A549 (cell line): Measurements from ENCODE around the gene IL21R. TPM values are rescaled to one million over a fixed set of nuclear protein-coding genes. Genes with fewer than 3 reads are reported as not detected.

Source experiments
- ATAC-seq, 2 experiments: fragments of 200-7000 bp in 1 of 2; fragments of >200 bp in 1 of 2; cut with Nextera tagmentation in 1 of 2; cut with Tn5 transposase in 1 of 2; 3 replicates each; pipeline versions ENCODE4 v1.8.0 to v1.9.1; 2018 to 2020; ENCODE audit warnings: mild to moderate bottlenecking in 1 of 2, moderate library complexity in 1 of 2
- CTCF ChIA-PET: fragments of 300-600 bp; sonication (Branson Sonifier 250); formaldehyde crosslinking; extraction: SDS; loops from one replicate; lab custom pipeline; 2021; ENCODE audit warnings: antibody characterized with exemption, inconsistent platforms; lab: Yijun Ruan, JAX
- POLR2A ChIA-PET: fragments of 350-600 bp; formaldehyde crosslinking; extraction: SDS; loops from one replicate; lab custom pipeline; 2021; ENCODE audit warnings: antibody characterized with exemption, inconsistent platforms; lab: Yijun Ruan, JAX
- DNase-seq, 2 experiments: peaks; one replicate each; pipeline versions ENCODE4 v3.0.0 to v3.0.0-alpha.2; 2011 to 2016; ENCODE audit warnings: low read depth in 1 of 2, low spot score in 1 of 2
- FAIRE-seq: peaks from 2 replicates; lab custom pipeline; 2011; peaks lifted over from hg19 to GRCh38; lab: Jason Lieb, UNC
- H3K27ac ChIP-seq, 2 experiments: fragments of >200 bp; sonication (Bioruptor Twin); formaldehyde crosslinking; 3 replicates each; pipeline ENCODE4 v1.5.1; 2016 to 2017
- H3K4me1 ChIP-seq: fragments of >200 bp; sonication (Bioruptor Twin); formaldehyde crosslinking; 3 replicates; pipeline ENCODE4 v1.6.1; 2016
- H3K4me2 ChIP-seq: fragments of >200 bp; sonication (Bioruptor Twin); formaldehyde crosslinking; 3 replicates; pipeline ENCODE4 v1.6.1; 2016
- H3K4me3 ChIP-seq: fragments of >200 bp; sonication (Bioruptor Twin); formaldehyde crosslinking; 3 replicates; pipeline ENCODE4 v1.5.1; 2016
- H3K9me3 ChIP-seq: fragments of >200 bp; sonication (Bioruptor Twin); formaldehyde crosslinking; 3 replicates; pipeline ENCODE4 v1.6.1; 2016
- BHLHE40 ChIP-seq: IDR thresholded peaks from 2 replicates; pipeline ENCODE4 v1.6.1; 2012; ENCODE audit warnings: low read depth, low read length, inconsistent platforms
- CBX8 ChIP-seq: fragments of 200-600 bp; sonication (generic); IDR thresholded peaks from 2 replicates; pipeline ENCODE4 v1.6.1; 2016
- CEBPB ChIP-seq, 2 experiments: fragments of >200 bp in 1 of 2; sonication (Bioruptor Twin) in 1 of 2; formaldehyde crosslinking in 1 of 2; IDR thresholded peaks; 2 replicates each; pipeline ENCODE4 v1.6.1; 2012 to 2016
- E2F6 ChIP-seq: IDR thresholded peaks from 2 replicates; pipeline ENCODE4 v1.6.1; 2012; ENCODE audit warnings: low read depth, borderline replicate concordance
- EHF ChIP-seq: fragments of 250-450 bp; sonication (Bioruptor Pico); IDR thresholded peaks from 2 replicates; pipeline ENCODE4 v1.5.0; 2020; ENCODE audit warnings: mild to moderate bottlenecking
- ESRRA ChIP-seq: fragments of 150-350 bp; IDR thresholded peaks from 2 replicates; pipeline ENCODE4 v1.6.1; 2014; ENCODE audit warnings: mild to moderate bottlenecking, low read length, borderline replicate concordance
- FOSL2 ChIP-seq, 2 experiments: fragments of 450-650 bp in 1 of 2; fragments of >200 bp in 1 of 2; sonication (Bioruptor Twin) in 1 of 2; formaldehyde crosslinking; IDR thresholded peaks; 2 replicates each; pipeline versions ENCODE4 v1.5.0 to v1.6.1; 2016 to 2020; ENCODE audit warnings: mild to moderate bottlenecking in 1 of 2, moderate library complexity in 1 of 2
- FOXS1 ChIP-seq: fragments of 250-450 bp; sonication (Bioruptor Pico); IDR thresholded peaks from 2 replicates; pipeline ENCODE4 v1.5.0; 2020; ENCODE audit warnings: mild to moderate bottlenecking, moderate library complexity
- HOXA7 ChIP-seq: fragments of 250-450 bp; sonication (Bioruptor Pico); IDR thresholded peaks from 2 replicates; pipeline ENCODE4 v1.5.0; 2020; ENCODE audit warnings: mild to moderate bottlenecking, moderate library complexity
- KDM1A ChIP-seq: fragments of 200-600 bp; sonication (generic); IDR thresholded peaks from 2 replicates; pipeline ENCODE4 v1.6.1; 2016; ENCODE audit warnings: low read depth, mild to moderate bottlenecking
- MAFK ChIP-seq: fragments of 450-650 bp; IDR thresholded peaks from 2 replicates; pipeline ENCODE4 v1.6.1; 2014; ENCODE audit not compliant: partially characterized antibody
- NPAS2 ChIP-seq: fragments of 250-450 bp; sonication (Bioruptor Pico); IDR thresholded peaks from 2 replicates; pipeline ENCODE4 v1.8.0; 2022; ENCODE audit warnings: mild to moderate bottlenecking, moderate library complexity, borderline replicate concordance
- NR3C1 ChIP-seq: fragments of >200 bp; sonication (Bioruptor Twin); formaldehyde crosslinking; IDR thresholded peaks from 3 replicates; pipeline ENCODE4 v1.6.1; 2017
- PBX3 ChIP-seq: IDR thresholded peaks from 2 replicates; pipeline ENCODE4 v1.6.1; 2012
- PHF8 ChIP-seq: fragments of 200-600 bp; sonication (generic); IDR thresholded peaks from 2 replicates; pipeline ENCODE4 v1.6.1; 2016; ENCODE audit warnings: low read depth, mild to moderate bottlenecking, antibody characterized with exemption, moderate library complexity, borderline replicate concordance
- POLR2A ChIP-seq: IDR thresholded peaks from 2 replicates; pipeline ENCODE4 v1.6.1; 2012; ENCODE audit warnings: mild to moderate bottlenecking, low read length
- RARB ChIP-seq: fragments of 250-450 bp; sonication (Bioruptor Pico); IDR thresholded peaks from 2 replicates; pipeline ENCODE4 v1.8.0; 2021; ENCODE audit warnings: mild to moderate bottlenecking, moderate library complexity
- SMC3 ChIP-seq: fragments of >200 bp; sonication (Bioruptor Twin); formaldehyde crosslinking; IDR thresholded peaks from 3 replicates; pipeline ENCODE4 v1.6.1; 2018; ENCODE audit warnings: inconsistent platforms
- USF2 ChIP-seq: fragments of 450-650 bp; IDR thresholded peaks from 2 replicates; pipeline ENCODE4 v1.6.1; 2014; ENCODE audit warnings: antibody characterized with exemption
- ZSCAN20 ChIP-seq: fragments of 250-450 bp; sonication (Bioruptor Pico); IDR thresholded peaks from 2 replicates; pipeline ENCODE4 v1.8.0; 2022; ENCODE audit warnings: mild to moderate bottlenecking, moderate library complexity
- WGBS: methylation state at CpG from one replicate; pipeline ENCODE4 v1.1.6; 2017; ENCODE audit errors: missing lambda C conversion rate; 5-methylcytosine and 5-hydroxymethylcytosine counted together
- polyA plus RNA-seq, 4 experiments: library from polyadenylated mRNA; depleted of rRNA in 3 of 4; stranded (reverse); fragments of >200 nt; fragmentation: RNase III in 1 of 4; extraction: RNeasy Plus Mini Kit Qiagen cat#74134 plus additional on column Dnase treatment in 1 of 4; gene quantifications; 2 replicates in 3 of 4; 3 replicates in 1 of 4; pipeline ENCODE4 v1.2.3, GENCODE V29; 2011 to 2017
- TF ChIP-seq, protein P1 (sequence below): fragments of >200 bp; sonication (Bioruptor Twin); formaldehyde crosslinking; IDR thresholded peaks from 3 replicates; pipeline ENCODE4 v1.6.1; 2016
- TF ChIP-seq, protein P2 (sequence below): fragments of 250-450 bp; sonication (Bioruptor Pico); IDR thresholded peaks from 2 replicates; pipeline ENCODE4 v1.5.0; 2020; ENCODE audit warnings: low read depth, mild to moderate bottlenecking, moderate library complexity
- TF ChIP-seq, protein P3 (sequence below): fragments of 150-350 bp; IDR thresholded peaks from 2 replicates; pipeline ENCODE4 v1.6.1; 2014; ENCODE audit warnings: low read depth, mild to moderate bottlenecking, low read length
- TF ChIP-seq, protein P4 (sequence below): fragments of 250-450 bp; sonication (Bioruptor Pico); IDR thresholded peaks from 2 replicates; pipeline ENCODE4 v1.5.0; 2021; ENCODE audit warnings: mild to moderate bottlenecking, moderate library complexity, borderline replicate concordance
- TF ChIP-seq, protein P5 (sequence below): fragments of >200 bp; sonication (Bioruptor Twin); formaldehyde crosslinking; IDR thresholded peaks from 2 replicates; pipeline ENCODE4 v1.6.1; 2016

IL21R gene
- polyA plus RNA-seq, 2 of the 4 experiments (the other 2 are of a cell fraction) = 0.04 to 0.09 TPM

DNA sequence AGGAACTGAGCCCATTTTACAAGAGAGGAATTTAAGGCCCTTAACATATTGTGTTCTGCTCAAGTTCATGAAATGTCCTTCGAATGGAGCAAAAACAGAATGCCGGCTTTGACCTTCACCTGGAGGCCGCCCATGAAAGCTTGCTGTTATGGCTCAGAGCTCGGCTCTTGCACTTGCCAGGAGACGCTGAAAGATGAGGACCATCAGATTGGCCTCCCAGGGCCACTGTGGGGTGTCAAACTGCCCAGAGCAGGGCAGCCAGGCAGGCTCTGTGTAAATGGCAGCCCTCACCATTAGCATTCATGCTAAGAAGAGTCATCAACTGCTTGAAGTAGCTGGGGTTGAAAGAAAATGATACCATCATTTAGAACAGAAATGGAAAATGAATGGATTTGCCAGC lies 39.3 kb downstream of the IL21R start:
- ChIA-PET POLR2A (no interaction called here), CTCF (no interaction called here)
- no peaks in the 10 kb centered on the region for H3K4me1 ChIP-seq
- H3K9me3 ChIP-seq = peaks cover 19% of the 10 kb centered on the region
- WGBS = 45% methylated on average over 5 of the region's 5 CpGs
- DNase-seq = no peak
- FAIRE-seq = no peak
- no peak overlapping the region for H3K4me2 ChIP-seq
- TF ChIP-seq, protein P1, sequence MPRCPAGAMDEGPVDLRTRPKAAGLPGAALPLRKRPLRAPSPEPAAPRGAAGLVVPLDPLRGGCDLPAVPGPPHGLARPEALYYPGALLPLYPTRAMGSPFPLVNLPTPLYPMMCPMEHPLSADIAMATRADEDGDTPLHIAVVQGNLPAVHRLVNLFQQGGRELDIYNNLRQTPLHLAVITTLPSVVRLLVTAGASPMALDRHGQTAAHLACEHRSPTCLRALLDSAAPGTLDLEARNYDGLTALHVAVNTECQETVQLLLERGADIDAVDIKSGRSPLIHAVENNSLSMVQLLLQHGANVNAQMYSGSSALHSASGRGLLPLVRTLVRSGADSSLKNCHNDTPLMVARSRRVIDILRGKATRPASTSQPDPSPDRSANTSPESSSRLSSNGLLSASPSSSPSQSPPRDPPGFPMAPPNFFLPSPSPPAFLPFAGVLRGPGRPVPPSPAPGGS = no peak
- TF ChIP-seq NR3C1 = no peak
- TF ChIP-seq NPAS2 (CRISPR knock-in tag) = no peak
- TF ChIP-seq CEBPB (IDR thresholded peaks at IDR 0.05) = no peak
- TF ChIP-seq RARB (CRISPR knock-in tag) = no peak
- TF ChIP-seq FOSL2 (IDR thresholded peaks at IDR 0.05) = no peak
- TF ChIP-seq FOSL2 (CRISPR knock-in tag; IDR thresholded peaks at IDR 0.05) = no peak
- TF ChIP-seq POLR2A = no peak
- TF ChIP-seq KDM1A = no peak
- no peak for TF ChIP-seq BHLHE40
- TF ChIP-seq HOXA7 (CRISPR knock-in tag) = no peak
- H3K27ac ChIP-seq = no peak overlapping the region
- H3K4me3 ChIP-seq = no peak overlapping the region
- ATAC-seq = no peak

- H3K4me2 ChIP-seq = no peak overlapping the region
- no peaks in the 10 kb centered on the region for H3K4me1 ChIP-seq
- TF ChIP-seq PHF8 (no peak), EHF (no peak), FOXS1 (CRISPR knock-in tag) (no peak), USF2 (no peak), CEBPB (IDR thresholded peaks at IDR 0.05) (no peak), MAFK (no peak), E2F6 (no peak), CBX8 (no peak), PBX3 (no peak), ESRRA (no peak), ZSCAN20 (no peak), SMC3 (no peak)
- TF ChIP-seq, protein P2, sequence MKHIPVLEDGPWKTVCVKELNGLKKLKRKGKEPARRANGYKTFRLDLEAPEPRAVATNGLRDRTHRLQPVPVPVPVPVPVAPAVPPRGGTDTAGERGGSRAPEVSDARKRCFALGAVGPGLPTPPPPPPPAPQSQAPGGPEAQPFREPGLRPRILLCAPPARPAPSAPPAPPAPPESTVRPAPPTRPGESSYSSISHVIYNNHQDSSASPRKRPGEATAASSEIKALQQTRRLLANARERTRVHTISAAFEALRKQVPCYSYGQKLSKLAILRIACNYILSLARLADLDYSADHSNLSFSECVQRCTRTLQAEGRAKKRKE (CRISPR knock-in tag) = no peak
- TF ChIP-seq, protein P3, sequence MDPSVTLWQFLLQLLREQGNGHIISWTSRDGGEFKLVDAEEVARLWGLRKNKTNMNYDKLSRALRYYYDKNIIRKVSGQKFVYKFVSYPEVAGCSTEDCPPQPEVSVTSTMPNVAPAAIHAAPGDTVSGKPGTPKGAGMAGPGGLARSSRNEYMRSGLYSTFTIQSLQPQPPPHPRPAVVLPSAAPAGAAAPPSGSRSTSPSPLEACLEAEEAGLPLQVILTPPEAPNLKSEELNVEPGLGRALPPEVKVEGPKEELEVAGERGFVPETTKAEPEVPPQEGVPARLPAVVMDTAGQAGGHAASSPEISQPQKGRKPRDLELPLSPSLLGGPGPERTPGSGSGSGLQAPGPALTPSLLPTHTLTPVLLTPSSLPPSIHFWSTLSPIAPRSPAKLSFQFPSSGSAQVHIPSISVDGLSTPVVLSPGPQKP = no peak
- TF ChIP-seq, protein P4, sequence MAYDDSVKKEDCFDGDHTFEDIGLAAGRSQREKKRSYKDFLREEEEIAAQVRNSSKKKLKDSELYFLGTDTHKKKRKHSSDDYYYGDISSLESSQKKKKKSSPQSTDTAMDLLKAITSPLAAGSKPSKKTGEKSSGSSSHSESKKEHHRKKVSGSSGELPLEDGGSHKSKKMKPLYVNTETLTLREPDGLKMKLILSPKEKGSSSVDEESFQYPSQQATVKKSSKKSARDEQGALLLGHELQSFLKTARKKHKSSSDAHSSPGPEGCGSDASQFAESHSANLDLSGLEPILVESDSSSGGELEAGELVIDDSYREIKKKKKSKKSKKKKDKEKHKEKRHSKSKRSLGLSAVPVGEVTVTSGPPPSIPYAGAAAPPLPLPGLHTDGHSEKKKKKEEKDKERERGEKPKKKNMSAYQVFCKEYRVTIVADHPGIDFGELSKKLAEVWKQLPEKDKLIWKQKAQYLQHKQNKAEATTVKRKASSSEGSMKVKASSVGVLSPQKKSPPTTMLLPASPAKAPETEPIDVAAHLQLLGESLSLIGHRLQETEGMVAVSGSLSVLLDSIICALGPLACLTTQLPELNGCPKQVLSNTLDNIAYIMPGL = no peak
- TF ChIP-seq, protein P5, sequence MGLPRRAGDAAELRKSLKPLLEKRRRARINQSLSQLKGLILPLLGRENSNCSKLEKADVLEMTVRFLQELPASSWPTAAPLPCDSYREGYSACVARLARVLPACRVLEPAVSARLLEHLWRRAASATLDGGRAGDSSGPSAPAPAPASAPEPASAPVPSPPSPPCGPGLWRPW = no peak
- ChIA-PET POLR2A (no interaction called here), CTCF (no interaction called here)
- DNase-seq (no peak), ATAC-seq (no peak), FAIRE-seq (no peak)
- H3K4me3 ChIP-seq = no peak overlapping the region
- no peak overlapping the region for H3K27ac ChIP-seq
- WGBS = 63% methylated on average over 8 of the region's 8 CpGs
- peaks cover 19% of the 10 kb centered on the region for H3K9me3 ChIP-seq
Measured at GRCh38 chr16:27441998-27442397, 40.0 kb downstream of the IL21R start.
